H9 (cell line): Measurements from ENCODE around the gene AMY2A. TPM values are rescaled to one million over a fixed set of nuclear protein-coding genes. Genes with fewer than 3 reads are reported as not detected.

Experiments used
- DNase-seq: peaks from one replicate; pipeline ENCODE4 v3.0.0-alpha.2; 2017
- H2AFZ ChIP-seq: one replicate; pipeline ENCODE4 v1.6.1; 2013; ENCODE audit warnings: mild to moderate bottlenecking, low read length, control low read depth, moderate library complexity
- H2AK5ac ChIP-seq: 2 replicates; pipeline ENCODE4 v1.6.1; 2013; ENCODE audit warnings: low read length, control low read depth, mixed read lengths; ENCODE audit not compliant: insufficient read length
- H2BK120ac ChIP-seq: one replicate; pipeline ENCODE4 v1.6.1; 2013; ENCODE audit warnings: low read depth, mild to moderate bottlenecking, low read length, control low read depth, inconsistent platforms; ENCODE audit not compliant: poor library complexity, severe bottlenecking
- H2BK12ac ChIP-seq: 2 replicates; pipeline ENCODE4 v1.6.1; 2013; ENCODE audit warnings: low read length, control low read depth, mixed read lengths, low read depth; ENCODE audit not compliant: insufficient read length
- H2BK15ac ChIP-seq: 2 replicates; pipeline ENCODE4 v1.6.1; 2013; ENCODE audit warnings: low read depth, low read length, control low read depth
- H2BK20ac ChIP-seq: one replicate; pipeline ENCODE4 v1.6.1; 2013; ENCODE audit warnings: low read depth, mild to moderate bottlenecking, low read length, control low read depth, inconsistent platforms; ENCODE audit not compliant: poor library complexity, severe bottlenecking
- H2BK5ac ChIP-seq: 2 replicates; pipeline ENCODE4 v1.6.1; 2013; ENCODE audit warnings: low read length, control low read depth, mixed read lengths; ENCODE audit not compliant: insufficient read length
- H3K14ac ChIP-seq: 2 replicates; pipeline ENCODE4 v1.6.1; 2013; ENCODE audit warnings: low read length, control low read depth; ENCODE audit not compliant: insufficient read depth
- H3K18ac ChIP-seq: 2 replicates; pipeline ENCODE4 v1.6.1; 2013; ENCODE audit warnings: low read depth, mild to moderate bottlenecking, mixed read lengths, low read length, control low read depth; ENCODE audit not compliant: insufficient read length
- H3K23ac ChIP-seq: 2 replicates; pipeline ENCODE4 v1.6.1; 2013; ENCODE audit warnings: low read length, control low read depth, mixed read lengths, low read depth; ENCODE audit not compliant: insufficient read length
- H3K23me2 ChIP-seq: 2 replicates; pipeline ENCODE4 v1.6.1; 2013; ENCODE audit warnings: low read depth, mild to moderate bottlenecking, mixed read lengths, low read length, control low read depth; ENCODE audit not compliant: insufficient read length, poor library complexity, severe bottlenecking
- H3K27ac ChIP-seq: 2 replicates; pipeline ENCODE4 v1.5.1; 2013; ENCODE audit warnings: low read length, control low read depth, mixed read lengths, low read depth; ENCODE audit not compliant: insufficient read length
- H3K27me3 ChIP-seq: 2 replicates; pipeline ENCODE4 v1.6.1; 2013; ENCODE audit warnings: low read length, control low read depth, inconsistent platforms; ENCODE audit not compliant: insufficient read depth
- H3K4ac ChIP-seq: 2 replicates; pipeline ENCODE4 v1.6.1; 2013; ENCODE audit warnings: low read depth, mild to moderate bottlenecking, control low read depth, inconsistent platforms, low read length, moderate library complexity
- H3K4me1 ChIP-seq: 2 replicates; pipeline ENCODE4 v1.6.1; 2013; ENCODE audit warnings: low read length, control low read depth, inconsistent platforms; ENCODE audit not compliant: insufficient read depth
- H3K4me2 ChIP-seq: 2 replicates; pipeline ENCODE4 v1.6.1; 2013; ENCODE audit warnings: low read length, control low read depth, mixed read lengths; ENCODE audit not compliant: insufficient read length, insufficient read depth
- H3K56ac ChIP-seq: 2 replicates; pipeline ENCODE4 v1.6.1; 2013; ENCODE audit warnings: low read depth, mild to moderate bottlenecking, mixed read lengths, low read length, control low read depth; ENCODE audit not compliant: insufficient read length
- H3K79me1 ChIP-seq: 2 replicates; pipeline ENCODE4 v1.6.1; 2013; ENCODE audit warnings: low read depth, mild to moderate bottlenecking, moderate library complexity, low read length, control low read depth, inconsistent platforms; ENCODE audit not compliant: insufficient read depth, poor library complexity, severe bottlenecking
- H3K79me2 ChIP-seq: 2 replicates; pipeline ENCODE4 v1.6.1; 2013; ENCODE audit warnings: low read length, control low read depth, inconsistent platforms; ENCODE audit not compliant: insufficient read depth
- H3K9ac ChIP-seq: 2 replicates; pipeline ENCODE4 v1.6.1; 2013; ENCODE audit warnings: low read length, control low read depth, mixed read lengths; ENCODE audit not compliant: insufficient read length; ENCODE audit errors: extremely low read depth
- H3K9me3 ChIP-seq: one replicate; pipeline ENCODE4 v1.6.1; 2013; ENCODE audit warnings: low read depth, low read length, inconsistent platforms; ENCODE audit not compliant: control insufficient read depth
- H3T11ph ChIP-seq: one replicate; pipeline ENCODE4 v1.6.1; 2013; ENCODE audit warnings: mild to moderate bottlenecking, low read length, control low read depth, inconsistent platforms
- H4K20me1 ChIP-seq: one replicate; pipeline ENCODE4 v1.6.1; 2013; ENCODE audit not compliant: control insufficient read depth, insufficient read length, insufficient read depth
- H4K5ac ChIP-seq: 2 replicates; pipeline ENCODE4 v1.6.1; 2013; ENCODE audit warnings: low read depth, mild to moderate bottlenecking, mixed read lengths, low read length, control low read depth; ENCODE audit not compliant: insufficient read length
- H4K8ac ChIP-seq: replicated peaks from 2 replicates; pipeline ENCODE4 v1.6.1; 2013; ENCODE audit warnings: low read length, control low read depth, mixed read lengths, low read depth; ENCODE audit not compliant: insufficient read length
- H4K91ac ChIP-seq: 2 replicates; pipeline ENCODE4 v1.6.1; 2013; ENCODE audit warnings: low read depth, mild to moderate bottlenecking, moderate library complexity, mixed read lengths, low read length, control low read depth; ENCODE audit not compliant: insufficient read length
- H3K27ac Mint-ChIP-seq, 3 experiments: 2 replicates in 2 of 3; 3 replicates in 1 of 3; pipeline ENCODE4 v1.8.0; 2020 to 2021; ENCODE audit warnings: mixed read lengths in 3 of 3, mild to moderate bottlenecking in 1 of 3, moderate library complexity in 1 of 3
- H3K27me3 Mint-ChIP-seq: 2 replicates; pipeline ENCODE4 v1.8.0; 2021; ENCODE audit warnings: low read depth, mild to moderate bottlenecking, moderate library complexity, mixed read lengths
- H3K36me3 Mint-ChIP-seq, 3 experiments: 2 replicates in 2 of 3; 3 replicates in 1 of 3; pipeline ENCODE4 v1.8.0; 2020 to 2021; ENCODE audit warnings: low read depth in 3 of 3, mixed read lengths in 3 of 3; ENCODE audit not compliant: insufficient read depth in 1 of 3
- H3K4me1 Mint-ChIP-seq, 2 experiments: 2 replicates each; pipeline ENCODE4 v1.8.0; 2020; ENCODE audit warnings: mixed read lengths in 2 of 2
- H3K4me3 Mint-ChIP-seq, 2 experiments: 2 replicates in 1 of 2; 3 replicates in 1 of 2; pipeline ENCODE4 v1.8.0; 2020 to 2021; ENCODE audit warnings: mild to moderate bottlenecking in 2 of 2, mixed read lengths in 2 of 2, moderate library complexity in 1 of 2
- H3K9me3 Mint-ChIP-seq, 2 experiments: 2 replicates in 1 of 2; 3 replicates in 1 of 2; pipeline ENCODE4 v1.8.0; 2020; ENCODE audit warnings: mild to moderate bottlenecking in 2 of 2, mixed read lengths in 2 of 2, moderate library complexity in 1 of 2
- CTCF ChIP-seq: fragments of 200-600 bp; sonication (generic); conservative IDR thresholded peaks from 3 replicates; pipeline ENCODE4 v1.8.0; 2021; ENCODE audit warnings: antibody characterized with exemption, mild to moderate bottlenecking
- WGBS: extraction: QIAGEN DNeasy Blood & Tissue Kit; methylation state at CpG from one replicate; pipeline ENCODE4 v1.1.7; 2013; ENCODE audit warnings: missing lambda C conversion rate, low lambda C conversion rate, mixed read lengths; ENCODE audit not compliant: insufficient read length; ENCODE audit errors: extremely low coverage; 5-methylcytosine and 5-hydroxymethylcytosine counted together
- total RNA-seq: library from RNA; stranded (reverse); gene quantifications from 2 replicates; pipeline ENCODE4 v1.2.1, GENCODE V29; 2021

Gene AMY2A
- total RNA-seq, 1 experiment from 2014 or later = not detected

- H2BK12ac ChIP-seq = no peak overlapping the region
- Mint-ChIP-seq H3K27me3 (no peaks in the 10 kb centered on the region), H3K27ac (no peak overlapping the region), H3K4me3 (no peak overlapping the region), H3K9me3 (peaks cover 22 to 38% of the 10 kb centered on the region in 2 experiments), H3K4me1 (no peaks in the 10 kb centered on the region), H3K36me3 (peaks cover 0 to 13% (median 4%) of the 10 kb centered on the region in 3 experiments; a peak in 5 of 7 replicates)
- H3K14ac ChIP-seq = no peak overlapping the region
- H3K79me1 ChIP-seq = no peaks in the 10 kb centered on the region
- no peak overlapping the region for H2BK15ac ChIP-seq
- H3K27ac ChIP-seq = no peak overlapping the region
- no peak overlapping the region for H4K8ac ChIP-seq
- H2BK120ac ChIP-seq = no peak overlapping the region
- TF ChIP-seq CTCF = no peak
- H3K56ac ChIP-seq = no peak overlapping the region
- no peak overlapping the region for H3K23ac ChIP-seq
- no peak overlapping the region for H2BK20ac ChIP-seq
- H3K79me2 ChIP-seq = no peaks in the 10 kb centered on the region
- no peak overlapping the region for H3K18ac ChIP-seq
- H2AFZ ChIP-seq = no peak overlapping the region
- no peak overlapping the region for H2AK5ac ChIP-seq
- H3K27me3 ChIP-seq = no peaks in the 10 kb centered on the region
- H3K9ac ChIP-seq = no peak overlapping the region
- H3K23me2 ChIP-seq = no peaks in the 10 kb centered on the region
- H3K9me3 ChIP-seq = peaks cover 17% of the 10 kb centered on the region
- H4K20me1 ChIP-seq = no peaks in the 10 kb centered on the region
- H3T11ph ChIP-seq = no peak overlapping the region
- H4K5ac ChIP-seq = no peak overlapping the region
- WGBS = no CpG with 5 or more reads among the region's 3 CpGs
- no peak overlapping the region for H3K4ac ChIP-seq
- no peak overlapping the region for H4K91ac ChIP-seq
- H3K4me1 ChIP-seq = no peaks in the 10 kb centered on the region
- DNase-seq = no peak
- no peak overlapping the region for H2BK5ac ChIP-seq
- no peak overlapping the region for H3K4me2 ChIP-seq
Measured at GRCh38 chr1:103583887-103584286, 33.3 kb upstream of the AMY2A start.
